GM12878 (cell line): ENCODE results near the gene NDUFV1. TPM values are rescaled to one million over a fixed set of nuclear protein-coding genes. Genes with fewer than 3 reads are reported as not detected.
A peak's percentile ranks its signal among the peaks of the same experiment; 100 is the strongest.

Experiments used
- ATAC-seq: fragments of 200-7000 bp; cut with Tn5 transposase; 3 replicates; pipeline ENCODE4 v1.9.1; 2020; ENCODE audit warnings: mild to moderate bottlenecking, moderate library complexity
- BruUV-seq: library from RNA; stranded (reverse); fragments of 400-500 nt; replicated peaks from 2 replicates; lab custom pipeline; 2021; lab: Mats Ljungman, UMichigan
- CTCF ChIA-PET: fragments of 300-600 bp; sonication (Branson Sonifier 250); formaldehyde crosslinking; extraction: SDS; loops from one replicate; lab custom pipeline; 2021; ENCODE audit warnings: inconsistent platforms; lab: Yijun Ruan, JAX
- POLR2A ChIA-PET: fragments of 350-600 bp; formaldehyde crosslinking; extraction: SDS; loops from one replicate; lab custom pipeline; 2021; ENCODE audit warnings: inconsistent platforms; lab: Charles Lee
- RAD21 ChIA-PET: fragments of 300-600 bp; sonication (Branson Sonifier 250); formaldehyde crosslinking; loops from one replicate; lab custom pipeline; 2023; ENCODE audit warnings: antibody characterized with exemption; ENCODE audit not compliant: unreplicated experiment; lab: Charles Lee
- SMC1A ChIA-PET: fragments of 300-600 bp; sonication (Branson Sonifier 250); formaldehyde crosslinking; loops from one replicate; lab custom pipeline; 2023; ENCODE audit not compliant: unreplicated experiment, uncharacterized antibody; lab: Charles Lee
- DNase-seq: peaks from one replicate; pipeline ENCODE4 v3.0.0-alpha.2; 2011; ENCODE audit warnings: low read depth, low spot score
- FAIRE-seq: peaks from 3 replicates; lab custom pipeline; 2011; peaks lifted over from hg19 to GRCh38; lab: Jason Lieb, UNC
- H2AFZ ChIP-seq: 2 replicates; pipeline ENCODE4 v1.6.0; 2011; ENCODE audit warnings: low read depth, low read length, control low read depth; ENCODE audit not compliant: control insufficient read depth
- H3K27ac ChIP-seq: 2 replicates; pipeline ENCODE4 v1.5.1; 2011; ENCODE audit warnings: control low read depth; ENCODE audit not compliant: control insufficient read depth, insufficient read depth
- H3K27me3 ChIP-seq, 2 experiments: replicated peaks in 1 of 2; 2 replicates each; pipeline versions ENCODE4 v1.6.0 to v1.6.1; 2011; ENCODE audit warnings: low read length in 1 of 2; ENCODE audit not compliant: control insufficient read depth in 2 of 2, insufficient read depth in 2 of 2
- H3K36me3 ChIP-seq, 2 experiments: 2 replicates each; pipeline ENCODE4 v1.5.1; 2011; ENCODE audit warnings: low read length in 1 of 2; ENCODE audit not compliant: control insufficient read depth in 2 of 2, insufficient read depth in 2 of 2
- H3K4me1 ChIP-seq: 2 replicates; pipeline ENCODE4 v1.6.1; 2011; ENCODE audit warnings: mild to moderate bottlenecking, low read length, moderate library complexity, mixed read lengths; ENCODE audit not compliant: control insufficient read depth, insufficient read depth
- H3K4me2 ChIP-seq: 2 replicates; pipeline ENCODE4 v1.6.0; 2011; ENCODE audit warnings: control low read depth; ENCODE audit not compliant: control insufficient read depth, insufficient read depth
- H3K4me3 ChIP-seq: fragments of 200-600 bp; sonication (generic); 2 replicates; pipeline ENCODE4 v1.5.1; 2016
- H3K79me2 ChIP-seq: 2 replicates; pipeline ENCODE4 v1.6.0; 2011; ENCODE audit warnings: low read length; ENCODE audit not compliant: control insufficient read depth, insufficient read depth
- H3K9ac ChIP-seq: 2 replicates; pipeline ENCODE4 v1.8.0; 2011; ENCODE audit warnings: low read length, control low read depth, mixed read lengths; ENCODE audit not compliant: control insufficient read depth, insufficient read depth
- H3K9me3 ChIP-seq: replicated peaks from 3 replicates; pipeline ENCODE4 v1.5.1; 2011; ENCODE audit warnings: mild to moderate bottlenecking, low read length; ENCODE audit not compliant: control insufficient read depth, insufficient read depth
- H4K20me1 ChIP-seq: 2 replicates; pipeline ENCODE4 v1.6.0; 2011; ENCODE audit not compliant: control insufficient read depth, insufficient read depth
- CEBPB ChIP-seq, 2 experiments: fragments of 150-350 bp in 1 of 2; IDR thresholded peaks; 2 replicates each; pipeline ENCODE4 v1.6.1; 2012 to 2014; ENCODE audit warnings: low read depth in 2 of 2, low read length in 2 of 2, borderline replicate concordance in 1 of 2, inconsistent platforms in 1 of 2
- CHD4 ChIP-seq: fragments of 200-600 bp; sonication (generic); IDR thresholded peaks from 2 replicates; pipeline ENCODE4 v1.6.1; 2016; ENCODE audit warnings: mild to moderate bottlenecking
- MYB ChIP-seq: fragments of 150-350 bp; IDR thresholded peaks from 2 replicates; pipeline ENCODE4 v1.6.1; 2014; ENCODE audit warnings: mild to moderate bottlenecking, low read depth, low read length, borderline replicate concordance
- NFIC ChIP-seq: IDR thresholded peaks from 2 replicates; pipeline ENCODE4 v1.6.1; 2012; ENCODE audit warnings: low read depth, mild to moderate bottlenecking, inconsistent platforms, low read length, moderate library complexity
- WGBS: methylation state at CpG from one replicate; pipeline ENCODE4 v1.1.6; 2016; ENCODE audit warnings: low lambda C conversion rate; ENCODE audit not compliant: insufficient replicate concordance, insufficient coverage; ENCODE audit errors: missing lambda C conversion rate; 5-methylcytosine and 5-hydroxymethylcytosine counted together
- in situ Hi-C: fragments of 300-500 bp; cut with MboI; formaldehyde crosslinking; loops from 9 replicates; pipeline ENCODE4 v1.14.3; 2018; ENCODE audit warnings: mixed read lengths
- intact Hi-C: fragments of 100-400 bp; cut with micrococcal nuclease; formaldehyde crosslinking; loops from one replicate; pipeline ENCODE4 v1.14.2; 2022; ENCODE audit not compliant: unreplicated experiment
- polyA plus RNA-seq, 11 experiments: library from polyadenylated mRNA; depleted of rRNA in 4 of 11; unstranded in 6 of 11; stranded (reverse) in 5 of 11; fragments of >200 nt; fragmentation: Nextera tagmentation in 4 of 11; fragmentation: Illumina TruSeq in 1 of 11; extraction: Ambion mirVana in 4 of 11; extraction: Trizol in 1 of 11; gene quantifications; 1 replicate in 1 of 11; 2 replicates in 10 of 11; pipeline versions ENCODE4 v1.2.1 to v1.2.3, GENCODE V29; 2011 to 2016; ENCODE audit warnings: inconsistent platforms in 2 of 11, missing spikeins in 2 of 11, low read depth in 1 of 11
- total RNA-seq, 4 experiments: library from RNA; depleted of rRNA in 3 of 4; stranded (reverse); fragments of >200 nt in 3 of 4; fragmentation: Illumina TruSeq in 1 of 4; extraction: Trizol in 1 of 4; gene quantifications; 2 replicates each; pipeline versions ENCODE4 v1.2.1 to v1.2.3, GENCODE V29; 2013 to 2021
- TF ChIP-seq, protein P1 (sequence below), 3 experiments: IDR thresholded peaks in 2 of 3; conservative IDR thresholded peaks in 1 of 3; 2 replicates each; pipeline ENCODE4 v1.5.1; 2011; ENCODE audit warnings: low read depth in 3 of 3, low read length in 3 of 3, mild to moderate bottlenecking in 3 of 3, control low read depth in 2 of 3, moderate library complexity in 2 of 3, inconsistent platforms in 1 of 3, mixed read lengths in 1 of 3; ENCODE audit not compliant: control insufficient read depth in 2 of 3, insufficient read depth in 1 of 3; ENCODE audit errors: extremely low read depth in 1 of 3
- TF ChIP-seq, protein P2 (sequence below): fragments of 450-650 bp; IDR thresholded peaks from 2 replicates; pipeline ENCODE4 v1.6.1; 2016; ENCODE audit warnings: mild to moderate bottlenecking
- TF ChIP-seq, protein P3 (sequence below): fragments of 450-650 bp; conservative IDR thresholded peaks from 2 replicates; pipeline ENCODE4 v1.6.1; 2017; ENCODE audit warnings: mild to moderate bottlenecking, moderate library complexity
- TF ChIP-seq, protein P4 (sequence below): fragments of 450-650 bp; IDR thresholded peaks from 2 replicates; pipeline ENCODE4 v1.6.1; 2017; ENCODE audit warnings: mild to moderate bottlenecking, moderate library complexity
- TF ChIP-seq, protein P5 (sequence below): fragments of 450-650 bp; IDR thresholded peaks from 2 replicates; pipeline ENCODE4 v1.6.1; 2014; ENCODE audit warnings: mild to moderate bottlenecking

The NDUFV1 gene
- total and polyA plus RNA-seq, 10 of the 15 experiments (the other 5 are each of a cell fraction or from before 2014, with no cell fraction given): 8.2 to 380 (median 231) TPM

DNA sequence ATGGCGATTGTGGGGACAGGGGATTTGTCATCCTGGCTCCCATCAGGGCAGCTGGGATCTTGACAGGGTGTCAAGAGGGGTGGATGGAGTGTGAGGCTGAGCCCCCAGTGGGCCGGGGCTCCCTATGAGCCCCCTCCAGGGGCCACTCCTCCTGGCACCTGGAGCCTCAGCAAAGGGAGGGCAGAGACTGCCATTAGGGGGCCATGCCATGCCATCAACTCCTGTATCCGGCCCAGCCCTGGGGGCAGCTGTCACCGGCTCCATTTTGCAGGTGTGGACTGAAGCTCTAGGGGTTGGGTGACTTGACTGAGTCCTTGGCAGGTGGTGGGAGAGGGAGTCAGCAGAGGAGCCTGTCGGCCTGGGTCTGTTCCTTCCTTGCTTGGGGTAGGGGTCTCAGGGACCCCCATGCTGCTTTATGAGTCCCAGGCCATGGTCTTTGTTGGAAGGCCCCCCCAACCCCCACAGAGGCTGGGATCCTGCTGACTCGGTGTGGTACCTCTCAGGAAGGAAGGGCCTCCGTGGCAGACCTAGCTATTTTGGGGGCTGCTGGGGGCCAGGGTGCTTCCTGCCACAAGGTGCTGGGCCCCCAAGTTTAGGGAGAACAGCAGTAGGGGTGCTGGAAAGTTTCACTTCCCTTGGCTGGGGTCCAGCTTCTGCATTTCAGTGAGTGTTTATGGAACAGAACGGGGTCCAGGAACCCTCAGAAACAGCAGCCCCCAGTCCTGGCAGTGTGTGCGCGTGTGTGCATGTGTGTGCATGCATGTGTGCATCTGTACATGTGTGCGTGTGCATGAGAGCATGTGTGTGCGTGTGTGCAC is 42.3 kb downstream of the NDUFV1 start:
- H4K20me1 ChIP-seq: no peaks in the 10 kb centered on the region
- peak overlapping the region; percentile 75 for H3K4me2 ChIP-seq
- ATAC-seq: peak; percentile 10
- WGBS: 11% methylated on average over 12 of the region's 12 CpGs
- POLR2A ChIA-PET: interaction anchor here (0.6 to 3.8 kb wide), 5 partner anchors 9 to 187 kb away, joined by 3 to 16 read pairs (median 4); partner anchors contain the start of gene NUDT8
- CTCF ChIA-PET: interaction anchor here (0.8 to 8.4 kb wide), 20 partner anchors 9 to 300 kb away, joined by 3 to 132 read pairs (median 4); partner anchors contain the start of genes NUDT8 and TBX10
- H3K9me3 ChIP-seq: peaks cover 2% of the 10 kb centered on the region; the same call in 2 of the 3 replicates
- SMC1A ChIA-PET: interaction anchor here (0.6 to 6.2 kb wide), 10 partner anchors 8 to 72 kb away, joined by 3 to 69 read pairs (median 3); no protein-coding TSS in a partner anchor
- H3K27me3 ChIP-seq: no peaks in the 10 kb centered on the region
- H3K9ac ChIP-seq: peak overlapping the region; percentile 30; the same call in 1 of the 2 replicates
- peak overlapping the region; percentile 78 for H3K27ac ChIP-seq
- BruUV-seq: no TSS peak
- peak; percentile 57 for DNase-seq
- H3K4me1 ChIP-seq: peaks cover 61% of the 10 kb centered on the region
- H2AFZ ChIP-seq: 0 out of 2 replicates have a peak overlapping the region, but pooled peaks have one; percentile 6
- H3K4me3 ChIP-seq: peak overlapping the region; percentile 9; the same call in 1 of the 2 replicates
- RAD21 ChIA-PET: interaction anchor here (0.7 to 5.6 kb wide), 8 partner anchors 8 to 248 kb away, joined by 3 to 49 read pairs (median 5); partner anchors contain the start of genes NUDT8 and PPP1CA
- intact Hi-C loops (no loop called here), in situ Hi-C loops (no loop called here)
- no peaks in the 10 kb centered on the region for H3K36me3 ChIP-seq
- H3K79me2 ChIP-seq: no peaks in the 10 kb centered on the region
- FAIRE-seq: no peak
- TF ChIP-seq, protein P1, sequence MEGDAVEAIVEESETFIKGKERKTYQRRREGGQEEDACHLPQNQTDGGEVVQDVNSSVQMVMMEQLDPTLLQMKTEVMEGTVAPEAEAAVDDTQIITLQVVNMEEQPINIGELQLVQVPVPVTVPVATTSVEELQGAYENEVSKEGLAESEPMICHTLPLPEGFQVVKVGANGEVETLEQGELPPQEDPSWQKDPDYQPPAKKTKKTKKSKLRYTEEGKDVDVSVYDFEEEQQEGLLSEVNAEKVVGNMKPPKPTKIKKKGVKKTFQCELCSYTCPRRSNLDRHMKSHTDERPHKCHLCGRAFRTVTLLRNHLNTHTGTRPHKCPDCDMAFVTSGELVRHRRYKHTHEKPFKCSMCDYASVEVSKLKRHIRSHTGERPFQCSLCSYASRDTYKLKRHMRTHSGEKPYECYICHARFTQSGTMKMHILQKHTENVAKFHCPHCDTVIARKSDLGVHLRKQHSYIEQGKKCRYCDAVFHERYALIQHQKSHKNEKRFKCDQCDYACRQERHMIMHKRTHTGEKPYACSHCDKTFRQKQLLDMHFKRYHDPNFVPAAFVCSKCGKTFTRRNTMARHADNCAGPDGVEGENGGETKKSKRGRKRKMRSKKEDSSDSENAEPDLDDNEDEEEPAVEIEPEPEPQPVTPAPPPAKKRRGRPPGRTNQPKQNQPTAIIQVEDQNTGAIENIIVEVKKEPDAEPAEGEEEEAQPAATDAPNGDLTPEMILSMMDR (IDR thresholded peaks at IDR 0.05 in 2 of 3, conservative IDR thresholded peaks at IDR 0.05 in 1 of 3; ENCODE audit: control insufficient read depth in 2 of 3, extremely low read depth in 1 of 3, insufficient read depth in 1 of 3, low read depth in 3 of 3, low read length in 3 of 3): no peak
- TF ChIP-seq, protein P2, sequence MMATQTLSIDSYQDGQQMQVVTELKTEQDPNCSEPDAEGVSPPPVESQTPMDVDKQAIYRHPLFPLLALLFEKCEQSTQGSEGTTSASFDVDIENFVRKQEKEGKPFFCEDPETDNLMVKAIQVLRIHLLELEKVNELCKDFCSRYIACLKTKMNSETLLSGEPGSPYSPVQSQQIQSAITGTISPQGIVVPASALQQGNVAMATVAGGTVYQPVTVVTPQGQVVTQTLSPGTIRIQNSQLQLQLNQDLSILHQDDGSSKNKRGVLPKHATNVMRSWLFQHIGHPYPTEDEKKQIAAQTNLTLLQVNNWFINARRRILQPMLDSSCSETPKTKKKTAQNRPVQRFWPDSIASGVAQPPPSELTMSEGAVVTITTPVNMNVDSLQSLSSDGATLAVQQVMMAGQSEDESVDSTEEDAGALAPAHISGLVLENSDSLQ: no peak
- TF ChIP-seq, protein P3, sequence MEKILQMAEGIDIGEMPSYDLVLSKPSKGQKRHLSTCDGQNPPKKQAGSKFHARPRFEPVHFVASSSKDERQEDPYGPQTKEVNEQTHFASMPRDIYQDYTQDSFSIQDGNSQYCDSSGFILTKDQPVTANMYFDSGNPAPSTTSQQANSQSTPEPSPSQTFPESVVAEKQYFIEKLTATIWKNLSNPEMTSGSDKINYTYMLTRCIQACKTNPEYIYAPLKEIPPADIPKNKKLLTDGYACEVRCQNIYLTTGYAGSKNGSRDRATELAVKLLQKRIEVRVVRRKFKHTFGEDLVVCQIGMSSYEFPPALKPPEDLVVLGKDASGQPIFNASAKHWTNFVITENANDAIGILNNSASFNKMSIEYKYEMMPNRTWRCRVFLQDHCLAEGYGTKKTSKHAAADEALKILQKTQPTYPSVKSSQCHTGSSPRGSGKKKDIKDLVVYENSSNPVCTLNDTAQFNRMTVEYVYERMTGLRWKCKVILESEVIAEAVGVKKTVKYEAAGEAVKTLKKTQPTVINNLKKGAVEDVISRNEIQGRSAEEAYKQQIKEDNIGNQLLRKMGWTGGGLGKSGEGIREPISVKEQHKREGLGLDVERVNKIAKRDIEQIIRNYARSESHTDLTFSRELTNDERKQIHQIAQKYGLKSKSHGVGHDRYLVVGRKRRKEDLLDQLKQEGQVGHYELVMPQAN: no peak
- peak; percentile 79; the same call in 1 of the 2 replicates for TF ChIP-seq NFIC
- TF ChIP-seq, protein P4, sequence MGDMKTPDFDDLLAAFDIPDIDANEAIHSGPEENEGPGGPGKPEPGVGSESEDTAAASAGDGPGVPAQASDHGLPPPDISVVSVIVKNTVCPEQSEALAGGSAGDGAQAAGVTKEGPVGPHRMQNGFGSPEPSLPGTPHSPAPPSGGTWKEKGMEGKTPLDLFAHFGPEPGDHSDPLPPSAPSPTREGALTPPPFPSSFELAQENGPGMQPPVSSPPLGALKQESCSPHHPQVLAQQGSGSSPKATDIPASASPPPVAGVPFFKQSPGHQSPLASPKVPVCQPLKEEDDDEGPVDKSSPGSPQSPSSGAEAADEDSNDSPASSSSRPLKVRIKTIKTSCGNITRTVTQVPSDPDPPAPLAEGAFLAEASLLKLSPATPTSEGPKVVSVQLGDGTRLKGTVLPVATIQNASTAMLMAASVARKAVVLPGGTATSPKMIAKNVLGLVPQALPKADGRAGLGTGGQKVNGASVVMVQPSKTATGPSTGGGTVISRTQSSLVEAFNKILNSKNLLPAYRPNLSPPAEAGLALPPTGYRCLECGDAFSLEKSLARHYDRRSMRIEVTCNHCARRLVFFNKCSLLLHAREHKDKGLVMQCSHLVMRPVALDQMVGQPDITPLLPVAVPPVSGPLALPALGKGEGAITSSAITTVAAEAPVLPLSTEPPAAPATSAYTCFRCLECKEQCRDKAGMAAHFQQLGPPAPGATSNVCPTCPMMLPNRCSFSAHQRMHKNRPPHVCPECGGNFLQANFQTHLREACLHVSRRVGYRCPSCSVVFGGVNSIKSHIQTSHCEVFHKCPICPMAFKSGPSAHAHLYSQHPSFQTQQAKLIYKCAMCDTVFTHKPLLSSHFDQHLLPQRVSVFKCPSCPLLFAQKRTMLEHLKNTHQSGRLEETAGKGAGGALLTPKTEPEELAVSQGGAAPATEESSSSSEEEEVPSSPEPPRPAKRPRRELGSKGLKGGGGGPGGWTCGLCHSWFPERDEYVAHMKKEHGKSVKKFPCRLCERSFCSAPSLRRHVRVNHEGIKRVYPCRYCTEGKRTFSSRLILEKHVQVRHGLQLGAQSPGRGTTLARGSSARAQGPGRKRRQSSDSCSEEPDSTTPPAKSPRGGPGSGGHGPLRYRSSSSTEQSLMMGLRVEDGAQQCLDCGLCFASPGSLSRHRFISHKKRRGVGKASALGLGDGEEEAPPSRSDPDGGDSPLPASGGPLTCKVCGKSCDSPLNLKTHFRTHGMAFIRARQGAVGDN: no peak
- no peak for TF ChIP-seq MYB
- TF ChIP-seq, protein P5, sequence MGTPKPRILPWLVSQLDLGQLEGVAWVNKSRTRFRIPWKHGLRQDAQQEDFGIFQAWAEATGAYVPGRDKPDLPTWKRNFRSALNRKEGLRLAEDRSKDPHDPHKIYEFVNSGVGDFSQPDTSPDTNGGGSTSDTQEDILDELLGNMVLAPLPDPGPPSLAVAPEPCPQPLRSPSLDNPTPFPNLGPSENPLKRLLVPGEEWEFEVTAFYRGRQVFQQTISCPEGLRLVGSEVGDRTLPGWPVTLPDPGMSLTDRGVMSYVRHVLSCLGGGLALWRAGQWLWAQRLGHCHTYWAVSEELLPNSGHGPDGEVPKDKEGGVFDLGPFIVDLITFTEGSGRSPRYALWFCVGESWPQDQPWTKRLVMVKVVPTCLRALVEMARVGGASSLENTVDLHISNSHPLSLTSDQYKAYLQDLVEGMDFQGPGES: no peak
- TF ChIP-seq CHD4: no peak
- TF ChIP-seq CEBPB (IDR thresholded peaks at IDR 0.05; ENCODE audit: borderline replicate concordance in 1 of 2, low read depth in 2 of 2, low read length in 2 of 2): no peak
